ENCODE data around the gene KLK10. TPM values are rescaled to one million over a fixed set of nuclear protein-coding genes. Genes with fewer than 3 reads are reported as not detected.
A peak's percentile ranks its signal among the peaks of the same experiment; 100 is the strongest.

The KLK10 gene
- not detected for total RNA-seq (ENCODE audit: unreplicated experiment)
- long read RNA-seq, result 0 reads

GRCh38 chr19:51019544-51019925, at the start of gene KLK10:
TSS of gene KLK10 (minus strand) at chr19:51019709. CDS start at chr19:51019130, 579 bp downstream.
- Mint-ChIP-seq H3K27ac (ENCODE audit: unreplicated experiment) (no peak within 1 kb of the TSS), H3K36me3 (ENCODE audit: unreplicated experiment) (peaks cover 5% of the 10 kb centered on the region), H3K4me3 (ENCODE audit: unreplicated experiment) (peak within 1 kb of the TSS; percentile 92), H3K4me1 (ENCODE audit: low read depth, unreplicated experiment) (peaks cover 4% of the 10 kb centered on the region), H3K27me3 (ENCODE audit: unreplicated experiment) (peaks cover 22% of the 10 kb centered on the region), H3K9me3 (ENCODE audit: unreplicated experiment) (peaks cover 5% of the 10 kb centered on the region)
- no peak for DNase-seq
- no peak for TF ChIP-seq CTCF (IDR thresholded peaks at IDR 0.05; ENCODE audit: partially characterized antibody, unreplicated experiment)

GRCh38 chr19:51066393-51067186, 47.1 kb upstream of the KLK10 start:
- Mint-ChIP-seq H3K4me3 (ENCODE audit: unreplicated experiment) (no peak overlapping the region), H3K27me3 (ENCODE audit: unreplicated experiment) (peaks cover 5% of the 10 kb centered on the region), H3K27ac (ENCODE audit: unreplicated experiment) (no peak overlapping the region), H3K36me3 (ENCODE audit: unreplicated experiment) (no peaks in the 10 kb centered on the region), H3K9me3 (ENCODE audit: unreplicated experiment) (peaks cover 3% of the 10 kb centered on the region), H3K4me1 (ENCODE audit: low read depth, unreplicated experiment) (no peaks in the 10 kb centered on the region)
- no peak for TF ChIP-seq CTCF (IDR thresholded peaks at IDR 0.05; ENCODE audit: partially characterized antibody, unreplicated experiment)
- no peak for DNase-seq

- no peak overlapping the region for H3K27ac Mint-ChIP-seq (ENCODE audit: unreplicated experiment)
- H3K4me3 Mint-ChIP-seq (ENCODE audit: unreplicated experiment), result peak overlapping the region; percentile 83
- no peaks in the 10 kb centered on the region for H3K36me3 Mint-ChIP-seq (ENCODE audit: unreplicated experiment)
- H3K27me3 Mint-ChIP-seq (ENCODE audit: unreplicated experiment), result peaks cover 8% of the 10 kb centered on the region
- no peaks in the 10 kb centered on the region for H3K4me1 Mint-ChIP-seq (ENCODE audit: low read depth, unreplicated experiment)
- TF ChIP-seq CTCF (IDR thresholded peaks at IDR 0.05; ENCODE audit: partially characterized antibody, unreplicated experiment), result no peak
- DNase-seq, result peak; percentile 39
- H3K9me3 Mint-ChIP-seq (ENCODE audit: unreplicated experiment), result peaks cover 5% of the 10 kb centered on the region
Measured at GRCh38 chr19:51065221-51065960, 45.9 kb upstream of the KLK10 start.

- peaks cover 8% of the 10 kb centered on the region for H3K27me3 Mint-ChIP-seq (ENCODE audit: unreplicated experiment)
- no peaks in the 10 kb centered on the region for H3K36me3 Mint-ChIP-seq (ENCODE audit: unreplicated experiment)
Measured at GRCh38 chr19:51064534-51065220, 45.2 kb upstream of the KLK10 start, which contains the start of gene KLK13. TSS of gene KLK13 (minus strand) at chr19:51065092. CDS start at chr19:51065067, 25 bp downstream.

More at GRCh38 chr19:51064534-51065220, 45.2 kb upstream of the KLK10 start, which contains the start of gene KLK13:
- TF ChIP-seq CTCF (IDR thresholded peaks at IDR 0.05; ENCODE audit: partially characterized antibody, unreplicated experiment), result no peak
- DNase-seq, result peak; percentile 34
- Mint-ChIP-seq H3K4me3 (ENCODE audit: unreplicated experiment) (peak within 1 kb of the TSS; percentile 83), H3K4me1 (ENCODE audit: low read depth, unreplicated experiment) (no peaks in the 10 kb centered on the region), H3K9me3 (ENCODE audit: unreplicated experiment) (peaks cover 5% of the 10 kb centered on the region), H3K27ac (ENCODE audit: unreplicated experiment) (no peak within 1 kb of the TSS)

All from glutamatergic neuron (in vitro differentiated cells).